Fibroblast of lung (primary cell): ENCODE data around the gene HDDC2.

Source experiments
- CTCF ChIP-seq, 2 donors: IDR thresholded peaks in 1 of 2; conservative IDR thresholded peaks in 1 of 2; 1 replicate in 1 of 2; 2 replicates in 1 of 2; pipeline ENCODE4 v1.5.1; 2011 to 2012; ENCODE audit warnings: low read length in 2 of 2, control low read depth in 1 of 2, inconsistent platforms in 1 of 2, low read depth in 1 of 2, mild to moderate bottlenecking in 1 of 2
- EZH2 ChIP-seq: IDR thresholded peaks from 2 replicates; pipeline ENCODE4 v1.5.1; 2012; ENCODE audit warnings: low read length, control low read depth, mild to moderate bottlenecking; ENCODE audit errors: missing control alignments

GRCh38 chr6:125312950-125313349 lies 11.2 kb upstream of the HDDC2 start:
- TF ChIP-seq CTCF (conservative IDR thresholded peaks at IDR 0.05 in 1 of 2, IDR thresholded peaks at IDR 0.05 in 1 of 2; ENCODE audit: low read depth in 1 of 2, low read length in 2 of 2), result no peak
- TF ChIP-seq EZH2, result no peak
